Astrocyte (in vitro differentiated cells and primary cell): ENCODE results near the gene TRAF1.

Experiments
- EZH2 ChIP-seq: IDR thresholded peaks from 2 replicates; pipeline ENCODE4 v1.6.1; 2012; ENCODE audit warnings: mild to moderate bottlenecking, low read length, inconsistent platforms; ENCODE audit not compliant: insufficient read depth
- TF ChIP-seq, protein P1 (sequence below): IDR thresholded peaks from 2 replicates; pipeline ENCODE4 v1.5.1; 2011; ENCODE audit warnings: low read depth, mild to moderate bottlenecking, inconsistent platforms, low read length, moderate library complexity; ENCODE audit not compliant: insufficient read depth

DNA sequence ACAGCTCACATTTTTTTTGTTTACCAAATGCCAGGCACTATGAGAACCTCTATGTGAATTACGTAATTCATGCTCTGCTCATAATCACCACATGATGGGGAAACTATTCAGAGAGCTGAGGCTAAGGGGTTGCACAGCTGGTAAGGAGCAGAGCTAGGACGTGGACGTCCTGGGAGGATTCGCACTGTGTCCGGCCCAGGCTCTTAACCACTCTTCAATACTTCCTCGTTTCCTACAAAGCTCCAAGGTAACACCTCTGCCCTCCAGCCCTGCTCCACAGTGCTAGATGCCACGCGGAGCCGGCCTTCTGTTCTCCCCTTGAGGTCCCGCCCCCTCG lies 58.3 kb downstream of the TRAF1 start:
- TF ChIP-seq, protein P1, sequence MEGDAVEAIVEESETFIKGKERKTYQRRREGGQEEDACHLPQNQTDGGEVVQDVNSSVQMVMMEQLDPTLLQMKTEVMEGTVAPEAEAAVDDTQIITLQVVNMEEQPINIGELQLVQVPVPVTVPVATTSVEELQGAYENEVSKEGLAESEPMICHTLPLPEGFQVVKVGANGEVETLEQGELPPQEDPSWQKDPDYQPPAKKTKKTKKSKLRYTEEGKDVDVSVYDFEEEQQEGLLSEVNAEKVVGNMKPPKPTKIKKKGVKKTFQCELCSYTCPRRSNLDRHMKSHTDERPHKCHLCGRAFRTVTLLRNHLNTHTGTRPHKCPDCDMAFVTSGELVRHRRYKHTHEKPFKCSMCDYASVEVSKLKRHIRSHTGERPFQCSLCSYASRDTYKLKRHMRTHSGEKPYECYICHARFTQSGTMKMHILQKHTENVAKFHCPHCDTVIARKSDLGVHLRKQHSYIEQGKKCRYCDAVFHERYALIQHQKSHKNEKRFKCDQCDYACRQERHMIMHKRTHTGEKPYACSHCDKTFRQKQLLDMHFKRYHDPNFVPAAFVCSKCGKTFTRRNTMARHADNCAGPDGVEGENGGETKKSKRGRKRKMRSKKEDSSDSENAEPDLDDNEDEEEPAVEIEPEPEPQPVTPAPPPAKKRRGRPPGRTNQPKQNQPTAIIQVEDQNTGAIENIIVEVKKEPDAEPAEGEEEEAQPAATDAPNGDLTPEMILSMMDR: no peak
- TF ChIP-seq EZH2: no peak
